ENCODE data around the gene RRBP1. TPM values are rescaled to one million over a fixed set of nuclear protein-coding genes. Genes with fewer than 3 reads are reported as not detected.

RRBP1 gene
- total RNA-seq, 2 donors from 2014 or later: 191 to 212 TPM

DNA sequence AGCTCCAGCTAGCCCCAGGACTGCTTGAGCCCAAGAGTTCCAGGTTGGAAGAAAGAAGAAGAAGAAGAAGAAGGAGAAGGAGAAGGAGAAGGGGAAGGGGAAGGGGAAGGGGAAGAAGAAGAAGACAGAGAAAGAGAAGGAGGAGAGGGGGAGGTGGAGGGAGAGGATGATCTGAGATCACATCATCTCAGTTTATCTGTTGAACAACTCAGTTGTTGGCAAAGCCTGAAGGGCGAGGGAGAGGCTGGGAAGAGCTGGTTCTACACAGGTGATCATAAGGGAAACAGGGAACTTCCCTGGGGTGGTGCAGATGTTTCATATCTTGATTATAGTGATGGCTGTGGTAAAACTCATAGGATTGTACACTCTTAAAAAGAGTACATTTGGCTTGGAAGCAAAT lies 3.1 kb upstream of the RRBP1 start:
- Mint-ChIP-seq H3K4me1 (peaks cover 10% of the 10 kb centered on the region), H3K27ac (no peak overlapping the region), H3K4me3 (no peak overlapping the region), H3K36me3 (ENCODE audit: low read depth) (no peaks in the 10 kb centered on the region), H3K9me3 (peaks cover 18% of the 10 kb centered on the region), H3K27me3 (ENCODE audit: insufficient read depth) (peaks cover 38% of the 10 kb centered on the region)
- DNase-seq: no peak
- H3K4me3 ChIP-seq (ENCODE audit: low read length): no peak overlapping the region
- no peak overlapping the region for H3K9ac ChIP-seq (ENCODE audit: extremely low read depth, low read length, poor library complexity, severe bottlenecking)
- H3K9me3 ChIP-seq (ENCODE audit: control insufficient read depth, low read length): no peaks in the 10 kb centered on the region
- TF ChIP-seq, protein P1, sequence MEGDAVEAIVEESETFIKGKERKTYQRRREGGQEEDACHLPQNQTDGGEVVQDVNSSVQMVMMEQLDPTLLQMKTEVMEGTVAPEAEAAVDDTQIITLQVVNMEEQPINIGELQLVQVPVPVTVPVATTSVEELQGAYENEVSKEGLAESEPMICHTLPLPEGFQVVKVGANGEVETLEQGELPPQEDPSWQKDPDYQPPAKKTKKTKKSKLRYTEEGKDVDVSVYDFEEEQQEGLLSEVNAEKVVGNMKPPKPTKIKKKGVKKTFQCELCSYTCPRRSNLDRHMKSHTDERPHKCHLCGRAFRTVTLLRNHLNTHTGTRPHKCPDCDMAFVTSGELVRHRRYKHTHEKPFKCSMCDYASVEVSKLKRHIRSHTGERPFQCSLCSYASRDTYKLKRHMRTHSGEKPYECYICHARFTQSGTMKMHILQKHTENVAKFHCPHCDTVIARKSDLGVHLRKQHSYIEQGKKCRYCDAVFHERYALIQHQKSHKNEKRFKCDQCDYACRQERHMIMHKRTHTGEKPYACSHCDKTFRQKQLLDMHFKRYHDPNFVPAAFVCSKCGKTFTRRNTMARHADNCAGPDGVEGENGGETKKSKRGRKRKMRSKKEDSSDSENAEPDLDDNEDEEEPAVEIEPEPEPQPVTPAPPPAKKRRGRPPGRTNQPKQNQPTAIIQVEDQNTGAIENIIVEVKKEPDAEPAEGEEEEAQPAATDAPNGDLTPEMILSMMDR (conservative IDR thresholded peaks at IDR 0.05): no peak
- H3K36me3 ChIP-seq (ENCODE audit: control insufficient read depth, insufficient read depth, low read length): no peaks in the 10 kb centered on the region
- WGBS, 2 experiments (ENCODE audit: insufficient coverage in 1 of 2, insufficient read length in 1 of 2): 92 to 100% methylated on average over 1 of the region's 1 CpG
- H3K4me1 ChIP-seq (ENCODE audit: control insufficient read depth, insufficient read depth, low read length): no peaks in the 10 kb centered on the region
- H3K27me3 ChIP-seq (ENCODE audit: control insufficient read depth, insufficient read depth, low read length, poor library complexity, severe bottlenecking): no peaks in the 10 kb centered on the region
- no peak overlapping the region for H3K27ac ChIP-seq (ENCODE audit: low read depth, low read length)

DNA sequence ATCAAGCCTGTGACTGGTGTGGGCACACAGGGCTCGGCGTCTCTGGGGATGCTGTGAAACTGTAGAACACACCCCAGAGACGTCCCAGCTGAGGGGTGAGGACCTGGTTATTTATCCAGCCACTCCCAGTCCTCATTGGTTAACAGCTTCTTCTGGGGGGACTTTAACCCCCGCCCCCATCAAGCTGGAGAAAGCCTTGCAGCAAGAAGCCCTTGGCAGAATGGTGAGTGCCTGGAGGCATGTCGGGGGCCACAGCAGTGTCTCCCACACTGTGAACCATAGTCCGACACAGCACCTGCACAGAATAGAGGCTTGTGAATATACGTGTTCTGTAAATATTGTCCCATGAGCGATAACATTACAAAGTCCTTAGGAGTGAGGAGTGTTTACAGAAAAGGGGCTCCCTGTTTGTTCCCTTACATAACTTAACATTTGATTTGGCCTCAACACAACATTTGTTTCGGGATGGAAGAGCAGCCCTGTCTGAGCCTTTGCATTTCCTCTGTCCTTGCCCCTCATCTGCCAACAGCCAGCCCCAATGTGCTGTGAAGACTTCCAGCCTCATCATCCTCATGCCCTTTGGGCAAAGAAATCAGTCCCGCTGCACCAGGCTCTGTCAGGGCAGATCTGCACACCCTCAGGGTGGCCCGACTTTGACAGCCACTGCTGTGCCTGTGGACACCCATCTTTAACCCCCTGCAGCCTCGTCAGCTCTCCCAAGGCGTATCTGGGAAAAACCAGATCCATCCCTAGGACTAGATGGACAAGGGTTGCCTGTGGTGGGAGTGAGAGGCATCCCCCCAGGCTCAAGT lies 2.2 kb upstream of the RRBP1 start:
- WGBS, 2 experiments (ENCODE audit: insufficient coverage in 1 of 2, insufficient read length in 1 of 2): 86 to 88% methylated on average over 9 to 13 of the region's 13 CpGs
- DNase-seq: no peak
- Histone ChIP-seq H3K27me3 (ENCODE audit: control insufficient read depth, insufficient read depth, low read length, poor library complexity, severe bottlenecking) (no peaks in the 10 kb centered on the region), H3K4me1 (ENCODE audit: control insufficient read depth, insufficient read depth, low read length) (peaks cover 6% of the 10 kb centered on the region), H3K9ac (ENCODE audit: extremely low read depth, low read length, poor library complexity, severe bottlenecking) (no peak overlapping the region), H3K36me3 (ENCODE audit: control insufficient read depth, insufficient read depth, low read length) (peaks cover 6% of the 10 kb centered on the region), H3K9me3 (ENCODE audit: control insufficient read depth, low read length) (no peaks in the 10 kb centered on the region), H3K4me3 (ENCODE audit: low read length) (no peak overlapping the region), H3K27ac (ENCODE audit: low read depth, low read length) (no peak overlapping the region)
- Mint-ChIP-seq H3K4me3 (no peak overlapping the region), H3K36me3 (ENCODE audit: low read depth) (peaks cover 5% of the 10 kb centered on the region), H3K9me3 (peaks cover 12% of the 10 kb centered on the region), H3K27me3 (ENCODE audit: insufficient read depth) (peaks cover 38% of the 10 kb centered on the region), H3K4me1 (peaks cover 18% of the 10 kb centered on the region), H3K27ac (no peak overlapping the region)
- TF ChIP-seq, protein P1 (conservative IDR thresholded peaks at IDR 0.05): no peak

DNA sequence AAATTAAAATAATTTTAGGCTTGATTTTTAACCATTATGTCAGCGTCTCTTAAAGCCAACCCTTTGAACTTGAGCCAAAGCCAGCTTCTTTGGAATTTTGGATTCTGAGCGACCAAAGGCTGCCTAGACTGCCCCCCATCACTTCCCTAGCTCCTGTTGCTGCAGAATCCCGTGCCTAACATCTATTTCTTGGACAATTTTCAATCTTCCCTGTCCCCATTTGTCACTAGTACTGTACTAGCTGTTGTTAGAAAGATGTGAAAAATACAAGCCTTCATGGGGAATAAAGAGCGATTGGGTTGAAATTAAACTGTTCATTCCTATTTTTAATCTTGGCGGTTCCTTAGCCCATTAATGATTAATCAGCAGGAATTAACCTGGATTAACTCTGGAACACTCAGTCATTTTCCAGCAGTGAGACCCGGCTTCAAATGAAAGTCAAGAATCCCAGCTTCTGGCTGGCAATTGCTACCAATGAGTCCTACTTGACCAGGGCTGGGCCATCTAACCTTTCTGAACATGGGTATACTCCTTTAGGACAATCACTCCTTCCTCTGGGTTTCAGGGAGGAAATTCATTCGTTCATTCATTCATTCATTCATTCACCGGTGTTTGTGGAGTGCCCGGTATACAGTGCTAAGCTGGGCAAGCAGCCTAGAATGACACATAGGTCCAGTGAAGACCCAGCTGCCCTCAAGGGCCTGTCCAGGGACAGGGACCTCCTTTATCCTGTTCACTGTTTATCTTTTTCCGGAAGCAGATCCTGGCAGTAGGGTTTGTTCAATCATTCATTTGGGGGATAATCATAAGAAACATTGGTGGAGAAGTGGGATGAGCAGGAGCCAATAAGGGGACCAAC lies 1.4 kb upstream of the RRBP1 start:
- TF ChIP-seq, protein P1 (conservative IDR thresholded peaks at IDR 0.05): no peak
- Histone ChIP-seq H3K27ac (ENCODE audit: low read depth, low read length) (no peak overlapping the region), H3K27me3 (ENCODE audit: control insufficient read depth, insufficient read depth, low read length, poor library complexity, severe bottlenecking) (no peaks in the 10 kb centered on the region), H3K9ac (ENCODE audit: extremely low read depth, low read length, poor library complexity, severe bottlenecking) (no peak overlapping the region), H3K4me3 (ENCODE audit: low read length) (peak overlapping the region; percentile 76), H3K36me3 (ENCODE audit: control insufficient read depth, insufficient read depth, low read length) (peaks cover 14% of the 10 kb centered on the region), H3K9me3 (ENCODE audit: control insufficient read depth, low read length) (no peaks in the 10 kb centered on the region), H3K4me1 (ENCODE audit: control insufficient read depth, insufficient read depth, low read length) (peaks cover 14% of the 10 kb centered on the region)
- Mint-ChIP-seq H3K27ac (no peak overlapping the region), H3K36me3 (ENCODE audit: low read depth) (peaks cover 11% of the 10 kb centered on the region), H3K9me3 (peaks cover 11% of the 10 kb centered on the region), H3K4me1 (peaks cover 24% of the 10 kb centered on the region), H3K27me3 (ENCODE audit: insufficient read depth) (peaks cover 37% of the 10 kb centered on the region), H3K4me3 (peak overlapping the region; percentile 85)
- DNase-seq: no peak
- 86 to 91% methylated on average over 8 to 10 of the region's 10 CpGs for WGBS, 2 experiments (ENCODE audit: insufficient coverage in 1 of 2, insufficient read length in 1 of 2)

All from endodermal cell (in vitro differentiated cells).